HepG2 (cell line): ENCODE measurements around the gene TLR6. TPM values are rescaled to one million over a fixed set of nuclear protein-coding genes. Genes with fewer than 3 reads are reported as not detected.

ENCODE experiments used
- ARID3A ChIP-seq: IDR thresholded peaks from 2 replicates; pipeline ENCODE4 v1.6.1; 2012; ENCODE audit warnings: low read depth, low read length, improper control_type of control experiment
- DR1 ChIP-seq: sonication (generic); formaldehyde crosslinking; IDR thresholded peaks from 2 replicates; pipeline ENCODE4 v1.8.0; 2021; ENCODE audit warnings: mild to moderate bottlenecking, missing genetic modification reagents, inconsistent platforms
- FOXK1 ChIP-seq: sonication (generic); formaldehyde crosslinking; IDR thresholded peaks from 2 replicates; pipeline ENCODE4 v1.4.0; 2020; ENCODE audit warnings: low read depth, missing genetic modification reagents, borderline replicate concordance
- IKZF5 ChIP-seq: IDR thresholded peaks from 2 replicates; pipeline ENCODE4 v1.6.1; 2018; ENCODE audit warnings: missing genetic modification reagents, mild to moderate bottlenecking, missing compliant biosample characterization
- KLF16 ChIP-seq, 2 experiments: sonication (generic) in 1 of 2; formaldehyde crosslinking in 1 of 2; IDR thresholded peaks; 2 replicates each; pipeline versions ENCODE4 v1.6.1 to v1.8.0; 2016 to 2023; ENCODE audit warnings: missing genetic modification reagents in 2 of 2, missing compliant biosample characterization in 1 of 2
- SAP130 ChIP-seq: IDR thresholded peaks from 2 replicates; pipeline ENCODE4 v1.6.1; 2016; ENCODE audit warnings: low read depth
- SIN3B ChIP-seq: fragments of 150-350 bp; IDR thresholded peaks from 2 replicates; pipeline ENCODE4 v1.6.1; 2014; ENCODE audit warnings: low read length
- TBL1XR1 ChIP-seq: fragments of 150-350 bp; IDR thresholded peaks from 2 replicates; pipeline ENCODE4 v1.6.1; 2014; ENCODE audit warnings: borderline replicate concordance, low read length; ENCODE audit not compliant: partially characterized antibody
- ZBTB49 ChIP-seq: sonication (generic); formaldehyde crosslinking; IDR thresholded peaks from 2 replicates; pipeline ENCODE4 v1.4.0; 2020; ENCODE audit warnings: missing genetic modification reagents, borderline replicate concordance
- ZNF17 ChIP-seq: sonication (generic); formaldehyde crosslinking; IDR thresholded peaks from 2 replicates; pipeline ENCODE4 v1.5.0; 2020; ENCODE audit warnings: mild to moderate bottlenecking, missing genetic modification reagents
- ZNF605 ChIP-seq: sonication (generic); formaldehyde crosslinking; IDR thresholded peaks from 2 replicates; pipeline ENCODE4 v1.8.0; 2022; ENCODE audit warnings: mild to moderate bottlenecking, missing genetic modification reagents
- ZNF646 ChIP-seq: sonication (generic); formaldehyde crosslinking; IDR thresholded peaks from 2 replicates; pipeline ENCODE4 v1.9.0; 2021; ENCODE audit warnings: mild to moderate bottlenecking, missing genetic modification reagents
- ZNF761 ChIP-seq: sonication (generic); formaldehyde crosslinking; conservative IDR thresholded peaks from 2 replicates; pipeline ENCODE4 v1.4.0; 2020; ENCODE audit warnings: mild to moderate bottlenecking, missing genetic modification reagents
- polyA plus RNA-seq, 8 experiments: library from polyadenylated mRNA; depleted of rRNA in 3 of 8; stranded (reverse) in 7 of 8; unstranded in 1 of 8; fragments of >200 nt; fragmentation: Illumina TruSeq in 4 of 8; extraction: Trizol in 4 of 8; gene quantifications; 2 replicates each; pipeline versions ENCODE4 v1.2.1 to v1.2.3, GENCODE V29; 2011 to 2016; ENCODE audit warnings: low read depth in 4 of 8, missing spikeins in 1 of 8, mixed read lengths in 1 of 8; ENCODE audit not compliant: insufficient read depth in 1 of 8
- total RNA-seq, 5 experiments: library from RNA; depleted of rRNA; stranded (reverse); fragments of >200 nt; fragmentation: Illumina TruSeq; extraction: Trizol; gene quantifications; 2 replicates each; pipeline ENCODE4 v1.2.3, GENCODE V29; 2016; ENCODE audit warnings: low read depth in 1 of 5
- TF ChIP-seq, protein P1 (sequence below): sonication (generic); formaldehyde crosslinking; IDR thresholded peaks from 2 replicates; pipeline ENCODE4 v1.5.0; 2020; ENCODE audit warnings: missing genetic modification reagents

The TLR6 gene
- total and polyA plus RNA-seq, 2 of the 13 experiments (the other 11 are each of a cell fraction or from before 2014, with no cell fraction given): 0.33 to 0.71 TPM

DNA sequence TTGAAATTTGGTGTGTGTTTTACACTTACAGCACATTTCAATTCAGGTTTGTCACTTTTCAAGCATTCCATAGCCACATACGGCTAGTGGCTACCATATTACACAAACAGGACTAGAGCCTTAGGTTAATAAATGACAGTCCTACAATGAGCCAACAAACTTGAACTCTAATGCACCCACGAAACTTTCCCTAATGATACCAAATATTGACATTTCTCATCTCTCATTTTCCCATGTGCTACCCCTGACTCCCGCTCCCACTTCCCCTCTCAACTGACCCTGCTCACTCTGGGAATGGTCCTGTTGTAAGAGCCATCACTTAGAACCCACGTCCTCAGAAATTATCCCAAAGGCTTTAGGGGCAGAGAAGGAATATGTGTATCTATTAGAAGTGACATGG is 68.9 kb downstream of the TLR6 start (continued):
- TF ChIP-seq, protein P1, sequence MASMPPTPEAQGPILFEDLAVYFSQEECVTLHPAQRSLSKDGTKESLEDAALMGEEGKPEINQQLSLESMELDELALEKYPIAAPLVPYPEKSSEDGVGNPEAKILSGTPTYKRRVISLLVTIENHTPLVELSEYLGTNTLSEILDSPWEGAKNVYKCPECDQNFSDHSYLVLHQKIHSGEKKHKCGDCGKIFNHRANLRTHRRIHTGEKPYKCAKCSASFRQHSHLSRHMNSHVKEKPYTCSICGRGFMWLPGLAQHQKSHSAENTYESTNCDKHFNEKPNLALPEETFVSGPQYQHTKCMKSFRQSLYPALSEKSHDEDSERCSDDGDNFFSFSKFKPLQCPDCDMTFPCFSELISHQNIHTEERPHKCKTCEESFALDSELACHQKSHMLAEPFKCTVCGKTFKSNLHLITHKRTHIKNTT: no peak
- no peak for TF ChIP-seq ZNF17
- TF ChIP-seq KLF16 (CRISPR knock-in tag; IDR thresholded peaks at IDR 0.05): no peak
- peak; percentile 20; the same call in 1 of the 2 replicates for TF ChIP-seq ARID3A
- no peak for TF ChIP-seq SIN3B
- TF ChIP-seq TBL1XR1: peak; percentile 56
- TF ChIP-seq ZNF605 (CRISPR knock-in tag): no peak
- no peak for TF ChIP-seq DR1 (CRISPR knock-in tag)
- TF ChIP-seq ZNF646 (CRISPR knock-in tag): no peak
- no peak for TF ChIP-seq ZBTB49
- no peak for TF ChIP-seq ZNF761 (CRISPR knock-in tag)
- TF ChIP-seq FOXK1 (CRISPR knock-in tag): peak; percentile 30; the same call in 1 of the 2 replicates
- TF ChIP-seq IKZF5: 0 out of 2 replicates have a peak, but pooled peaks have one; percentile 23
- peak; percentile 56 for TF ChIP-seq SAP130
